ENCODE results near the gene PLCL2. TPM values are rescaled to one million over a fixed set of nuclear protein-coding genes. Genes with fewer than 3 reads are reported as not detected.

PLCL2 gene
- polyA plus RNA-seq, 1 experiment: 0.94 TPM

DNA sequence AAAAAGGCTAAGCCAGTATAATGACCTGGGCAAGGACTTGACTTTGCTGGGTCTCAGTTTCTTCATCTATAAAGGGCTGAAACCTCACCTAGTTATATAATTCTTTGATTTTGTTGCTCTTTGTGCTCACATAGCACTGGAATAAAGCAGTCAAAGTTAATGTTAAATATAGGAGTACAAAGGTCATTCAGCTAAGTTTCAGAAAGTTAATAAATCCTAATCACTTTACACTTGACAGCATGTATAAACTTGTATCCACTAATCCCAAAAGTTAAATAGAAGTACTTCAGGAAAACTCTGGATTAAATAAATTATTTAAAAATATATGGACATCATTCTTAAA is 33.9 kb downstream of the PLCL2 start:
- POLR2A ChIA-PET: no interaction called here
- no peak for DNase-seq (ENCODE audit: low read depth, low spot score)
- H3K9me3 ChIP-seq (ENCODE audit: control insufficient read depth, insufficient read depth, low read length): no peaks in the 10 kb centered on the region
- no peaks in the 10 kb centered on the region for H3K27me3 ChIP-seq (ENCODE audit: control insufficient read depth, insufficient read depth, low read length)
- no peak overlapping the region for H3K4me3 ChIP-seq (ENCODE audit: low read depth, low read length)
- TF ChIP-seq, protein P1, sequence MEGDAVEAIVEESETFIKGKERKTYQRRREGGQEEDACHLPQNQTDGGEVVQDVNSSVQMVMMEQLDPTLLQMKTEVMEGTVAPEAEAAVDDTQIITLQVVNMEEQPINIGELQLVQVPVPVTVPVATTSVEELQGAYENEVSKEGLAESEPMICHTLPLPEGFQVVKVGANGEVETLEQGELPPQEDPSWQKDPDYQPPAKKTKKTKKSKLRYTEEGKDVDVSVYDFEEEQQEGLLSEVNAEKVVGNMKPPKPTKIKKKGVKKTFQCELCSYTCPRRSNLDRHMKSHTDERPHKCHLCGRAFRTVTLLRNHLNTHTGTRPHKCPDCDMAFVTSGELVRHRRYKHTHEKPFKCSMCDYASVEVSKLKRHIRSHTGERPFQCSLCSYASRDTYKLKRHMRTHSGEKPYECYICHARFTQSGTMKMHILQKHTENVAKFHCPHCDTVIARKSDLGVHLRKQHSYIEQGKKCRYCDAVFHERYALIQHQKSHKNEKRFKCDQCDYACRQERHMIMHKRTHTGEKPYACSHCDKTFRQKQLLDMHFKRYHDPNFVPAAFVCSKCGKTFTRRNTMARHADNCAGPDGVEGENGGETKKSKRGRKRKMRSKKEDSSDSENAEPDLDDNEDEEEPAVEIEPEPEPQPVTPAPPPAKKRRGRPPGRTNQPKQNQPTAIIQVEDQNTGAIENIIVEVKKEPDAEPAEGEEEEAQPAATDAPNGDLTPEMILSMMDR (IDR thresholded peaks at IDR 0.05; ENCODE audit: low read depth, low read length): no peak
- CTCF ChIA-PET: no interaction called here
- H3K27ac ChIP-seq (ENCODE audit: low read depth, low read length): no peak overlapping the region

DNA sequence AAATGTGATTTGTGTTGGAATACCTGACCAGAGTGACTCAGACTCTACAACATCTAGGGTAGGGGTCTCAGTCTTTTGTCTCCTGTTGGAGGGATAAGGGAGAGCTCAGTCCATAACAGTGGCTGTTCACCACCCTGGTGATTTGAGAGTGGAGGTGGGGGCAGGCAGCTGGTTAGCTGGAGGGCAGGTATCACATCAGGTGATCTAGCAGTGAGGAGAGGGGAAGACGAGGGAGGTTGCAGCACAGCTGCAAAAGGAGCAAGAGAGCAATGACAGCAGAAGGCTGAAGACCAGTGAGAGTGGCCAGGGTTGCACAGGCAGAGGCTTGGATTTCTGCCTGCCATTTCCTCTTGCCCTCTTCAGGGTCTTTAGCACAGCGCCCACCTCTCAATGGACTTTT is 38.4 kb downstream of the PLCL2 start:
- Histone ChIP-seq H3K27ac (ENCODE audit: low read depth, low read length) (no peak overlapping the region), H3K9me3 (ENCODE audit: control insufficient read depth, insufficient read depth, low read length) (no peaks in the 10 kb centered on the region)

DNA sequence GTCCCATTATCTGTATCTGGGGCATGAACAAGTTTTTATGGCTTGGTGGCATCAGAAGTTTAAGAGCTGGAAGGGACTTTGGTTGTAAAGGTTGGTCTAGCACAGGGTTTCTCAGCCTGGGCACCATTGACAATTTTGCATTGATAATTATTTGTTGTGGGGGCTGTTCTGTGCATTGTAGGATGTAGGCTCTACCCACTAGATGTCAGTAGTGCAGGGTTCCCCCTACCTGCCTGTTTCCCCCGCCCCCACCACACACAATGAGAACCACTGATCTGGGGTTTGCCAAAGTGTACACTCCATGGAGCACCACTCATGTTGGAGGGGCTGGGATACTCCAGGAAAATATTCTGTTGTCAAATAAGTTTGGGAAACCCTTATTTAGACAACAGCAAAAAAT is 42.7 kb downstream of the PLCL2 start:
- TF ChIP-seq, protein P1 (IDR thresholded peaks at IDR 0.05; ENCODE audit: low read depth, low read length): no peak
- H3K4me3 ChIP-seq (ENCODE audit: low read depth, low read length): no peak overlapping the region
- POLR2A ChIA-PET: no interaction called here
- H3K27me3 ChIP-seq (ENCODE audit: control insufficient read depth, insufficient read depth, low read length): no peaks in the 10 kb centered on the region
- DNase-seq (ENCODE audit: low read depth, low spot score): no peak
- CTCF ChIA-PET: interaction anchor here (0.5 kb wide), 1 partner anchor 81 kb away, joined by 3 read pairs; no protein-coding TSS in a partner anchor
- H3K9me3 ChIP-seq (ENCODE audit: control insufficient read depth, insufficient read depth, low read length): no peaks in the 10 kb centered on the region
- no peak overlapping the region for H3K27ac ChIP-seq (ENCODE audit: low read depth, low read length)

More for the DNA sequence above, 38.4 kb downstream of the PLCL2 start:
- POLR2A ChIA-PET: no interaction called here
- no peak for DNase-seq (ENCODE audit: low read depth, low spot score)
- CTCF ChIA-PET: no interaction called here
- H3K27me3 ChIP-seq (ENCODE audit: control insufficient read depth, insufficient read depth, low read length): no peaks in the 10 kb centered on the region
- no peak overlapping the region for H3K4me3 ChIP-seq (ENCODE audit: low read depth, low read length)
- TF ChIP-seq, protein P1 (IDR thresholded peaks at IDR 0.05; ENCODE audit: low read depth, low read length): no peak

DNA sequence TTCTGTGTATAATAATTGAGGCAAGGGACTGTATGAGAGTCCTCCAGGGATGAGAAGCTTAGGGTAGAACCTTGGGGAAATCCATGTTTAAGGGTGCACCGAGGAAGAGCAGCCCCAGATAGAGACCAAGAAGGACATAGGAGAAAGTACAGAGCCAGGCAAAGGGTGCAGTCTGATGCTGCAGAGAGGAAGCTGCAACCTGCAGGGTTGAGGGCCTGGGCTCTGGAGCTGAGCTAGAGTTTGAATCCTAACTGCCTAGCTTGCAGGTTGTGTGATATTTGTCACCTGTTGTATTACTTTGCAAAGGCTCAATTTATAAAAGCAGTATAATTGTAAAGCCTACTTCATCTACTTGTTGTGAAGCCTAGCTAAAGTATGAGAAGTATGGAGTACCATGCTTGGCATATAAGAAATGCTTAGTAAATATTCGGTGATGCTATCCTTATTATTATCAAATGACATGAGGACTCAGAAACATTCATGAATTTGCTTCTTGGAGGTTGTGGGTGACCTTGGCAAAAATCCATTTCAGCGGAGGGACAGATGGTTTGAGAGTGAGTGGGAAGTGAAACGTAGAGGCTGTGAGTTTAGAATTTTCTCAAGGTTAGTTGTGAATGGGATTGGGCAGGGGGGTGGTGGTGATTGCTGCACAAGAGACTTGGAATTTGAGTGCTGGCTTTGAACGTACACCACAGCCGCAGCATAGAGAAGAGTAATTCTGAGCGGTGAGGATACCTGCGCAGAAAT is 43.8 kb downstream of the PLCL2 start:
- ChIA-PET POLR2A (no interaction called here), CTCF (no interaction called here)
- TF ChIP-seq, protein P1 (IDR thresholded peaks at IDR 0.05; ENCODE audit: low read depth, low read length): no peak
- Histone ChIP-seq H3K27me3 (ENCODE audit: control insufficient read depth, insufficient read depth, low read length) (no peaks in the 10 kb centered on the region), H3K9me3 (ENCODE audit: control insufficient read depth, insufficient read depth, low read length) (no peaks in the 10 kb centered on the region), H3K27ac (ENCODE audit: low read depth, low read length) (no peak overlapping the region), H3K4me3 (ENCODE audit: low read depth, low read length) (no peak overlapping the region)
- no peak for DNase-seq (ENCODE audit: low read depth, low spot score)

DNA sequence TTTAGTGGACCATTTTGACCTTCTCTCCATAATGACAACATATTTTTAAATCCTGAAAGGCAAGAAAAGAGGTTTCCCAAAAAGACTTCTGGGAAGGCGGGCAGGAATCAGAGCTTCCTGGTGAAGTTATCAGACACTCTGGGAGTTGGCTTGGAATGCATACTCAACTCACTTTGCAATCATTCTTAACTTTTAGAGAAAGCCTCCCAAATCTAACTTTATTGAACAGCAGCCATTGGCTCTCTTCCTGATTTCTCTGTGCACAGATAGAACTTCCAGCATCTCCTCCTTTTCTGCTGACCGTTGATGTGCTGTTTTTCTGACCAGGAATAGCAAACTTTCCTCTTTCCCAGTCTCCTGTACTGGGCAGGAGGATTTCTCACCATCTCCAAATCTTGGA is 44.6 kb downstream of the PLCL2 start:
- CTCF ChIA-PET: no interaction called here

More for the DNA sequence above, 44.6 kb downstream of the PLCL2 start:
- TF ChIP-seq, protein P1 (IDR thresholded peaks at IDR 0.05; ENCODE audit: low read depth, low read length): no peak
- no peak for DNase-seq (ENCODE audit: low read depth, low spot score)
- Histone ChIP-seq H3K27ac (ENCODE audit: low read depth, low read length) (no peak overlapping the region), H3K4me3 (ENCODE audit: low read depth, low read length) (no peak overlapping the region), H3K27me3 (ENCODE audit: control insufficient read depth, insufficient read depth, low read length) (no peaks in the 10 kb centered on the region), H3K9me3 (ENCODE audit: control insufficient read depth, insufficient read depth, low read length) (no peaks in the 10 kb centered on the region)
- POLR2A ChIA-PET: no interaction called here

Data from AG04450 (cell line).